GM18519 (cell line): Measurements from ENCODE around the gene ROCK2.
"Not testable (repeated sequence)": the region's sequence is repeated elsewhere in the genome, so short reads cannot be mapped to it uniquely, and the experiment has no call there.

Source experiments
- ATAC-seq: cut with Tn5 transposase; IDR thresholded peaks from one replicate; pipeline ENCODE4 v1.9.1; 2021; ENCODE audit warnings: mild to moderate bottlenecking, moderate library complexity; ENCODE audit not compliant: unreplicated experiment, low FRiP score

ROCK2 gene

DNA sequence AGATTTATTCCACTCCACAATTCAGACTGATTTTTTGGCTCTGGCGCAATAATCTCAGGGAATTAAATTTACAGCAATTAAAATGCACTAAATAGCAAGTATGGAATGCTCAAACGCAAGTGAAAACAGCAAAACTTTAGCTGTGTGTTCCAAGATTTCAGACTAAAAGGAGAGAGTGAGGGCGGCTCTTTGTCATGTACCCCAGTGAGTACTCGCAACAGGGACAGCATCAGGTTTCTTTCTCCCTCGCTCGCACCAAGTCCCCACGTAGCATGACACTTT, 1.1 kb downstream of the ROCK2 start:
- no peak for ATAC-seq

GRCh38 chr2:11342551-11343367, 1.7 kb downstream of the ROCK2 start:
- ATAC-seq = no peak

DNA sequence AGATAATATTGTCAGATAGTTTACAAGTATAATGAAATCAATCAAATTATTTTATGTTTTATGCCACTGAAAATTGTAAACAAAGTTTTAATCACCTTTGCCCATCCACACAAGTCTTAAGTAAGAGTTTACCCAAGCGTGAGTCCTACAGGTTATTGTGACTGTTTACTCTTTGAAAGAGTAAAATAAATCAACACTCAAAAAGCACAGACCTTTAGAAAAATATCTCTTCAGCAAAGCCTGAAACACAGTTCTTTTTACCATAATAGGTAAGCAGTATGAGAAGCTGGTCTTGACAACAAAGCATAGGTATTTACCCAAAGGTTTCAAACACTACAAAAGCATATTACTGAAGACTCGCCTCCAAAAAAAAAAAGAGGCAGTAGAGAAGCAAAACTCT, 3.7 kb downstream of the ROCK2 start:
- ATAC-seq = no peak

- ATAC-seq = no peak
These were observed 4.8 kb downstream of the ROCK2 start for GRCh38 chr2:11339508-11340083.

DNA sequence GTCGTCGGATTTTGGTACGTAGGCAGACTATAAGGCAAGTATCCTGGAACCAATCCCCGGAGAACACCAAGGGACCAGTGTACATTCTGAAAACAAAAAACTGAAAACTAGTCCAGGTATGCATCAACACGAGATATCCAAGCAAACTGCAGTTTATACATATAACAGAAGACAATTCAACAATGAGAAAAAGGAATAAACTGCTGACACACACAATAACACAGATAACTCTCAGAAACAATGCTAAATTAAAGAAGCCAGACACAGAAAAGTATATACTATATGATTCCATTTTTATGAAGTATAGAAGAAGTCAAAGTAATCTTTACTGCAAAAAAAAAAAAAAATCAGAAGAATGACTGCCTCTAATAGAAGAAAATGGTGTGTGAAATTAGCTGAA, 5.9 kb downstream of the ROCK2 start:
- no peak for ATAC-seq

DNA sequence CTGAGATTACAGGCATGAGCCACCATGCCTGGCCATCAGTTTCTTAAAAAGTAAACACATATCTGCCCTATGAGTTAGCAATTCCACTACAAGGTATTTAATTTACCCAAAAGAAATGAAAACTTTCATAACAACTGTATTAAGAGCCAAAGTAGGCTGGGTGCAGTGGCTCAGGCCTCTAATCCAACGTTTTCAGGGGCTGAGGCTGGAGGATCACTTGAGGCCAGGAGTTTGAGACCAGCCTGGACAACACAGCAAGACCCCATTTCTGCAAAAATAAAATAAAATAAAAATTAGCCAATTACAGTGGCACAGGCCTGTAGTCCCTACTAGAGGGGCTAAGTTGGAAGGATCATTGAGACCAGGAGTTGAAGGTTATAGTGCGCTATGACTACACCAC, 6.5 kb downstream of the ROCK2 start:
- ATAC-seq = no peak

GRCh38 chr2:11336189-11336588, 8.2 kb downstream of the ROCK2 start:
- ATAC-seq = no peak

DNA sequence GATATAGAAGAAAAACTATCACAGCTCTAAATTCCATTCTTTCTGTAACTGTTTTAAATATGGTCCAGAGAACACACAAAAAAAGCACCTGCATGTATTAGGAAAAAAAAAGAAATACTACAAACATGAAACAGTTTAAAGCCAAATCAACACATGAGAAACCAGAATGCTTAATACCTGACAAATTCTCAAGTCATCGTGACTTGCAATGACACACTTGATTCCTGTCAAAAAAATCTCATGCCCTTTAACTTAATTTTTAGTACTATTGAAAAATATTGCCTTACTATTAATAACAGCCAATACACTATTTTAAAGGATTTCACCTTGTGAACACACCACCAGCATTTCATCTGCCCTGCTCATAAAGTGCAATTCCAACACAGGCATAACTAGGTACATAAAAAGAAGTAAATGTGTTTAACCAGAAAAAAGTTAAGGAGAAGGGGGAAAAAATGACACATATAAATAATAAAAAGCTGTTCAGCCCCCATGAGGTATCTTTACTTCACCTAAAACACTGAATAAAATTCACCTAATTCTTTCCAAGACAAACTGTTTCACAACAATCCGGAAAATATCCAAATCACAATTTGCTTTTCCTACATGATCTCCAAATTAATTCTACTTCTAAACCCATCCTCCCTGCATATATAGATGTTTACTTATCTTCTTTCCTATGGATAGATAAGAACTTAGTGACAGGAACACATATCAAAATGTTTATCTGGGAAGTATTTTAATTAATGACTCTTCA, 10.8 kb downstream of the ROCK2 start:
- ATAC-seq = no peak

DNA sequence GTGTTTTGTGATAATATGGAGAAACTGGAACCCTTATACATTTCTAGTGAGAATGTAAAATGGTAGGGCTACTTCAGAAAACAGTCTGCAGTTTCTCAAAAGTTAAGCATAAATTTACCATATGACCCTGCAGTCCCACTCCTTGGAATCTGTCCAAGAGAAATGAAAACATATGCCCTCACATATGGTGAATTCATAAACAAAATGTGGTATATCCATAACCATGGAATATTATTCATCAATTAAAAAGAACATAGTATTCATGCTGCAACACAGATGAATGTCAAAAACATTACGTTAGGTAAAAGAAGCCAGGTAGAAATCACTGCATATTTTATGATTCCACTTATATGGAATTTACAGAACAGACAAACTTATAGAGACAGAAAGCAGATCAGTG, 11.8 kb downstream of the ROCK2 start:
- ATAC-seq = no peak

GRCh38 chr2:11330457-11331142, 13.8 kb downstream of the ROCK2 start:
- no peak for ATAC-seq

- no peak for ATAC-seq
These were observed 14.7 kb downstream of the ROCK2 start for GRCh38 chr2:11329776-11330175.

DNA sequence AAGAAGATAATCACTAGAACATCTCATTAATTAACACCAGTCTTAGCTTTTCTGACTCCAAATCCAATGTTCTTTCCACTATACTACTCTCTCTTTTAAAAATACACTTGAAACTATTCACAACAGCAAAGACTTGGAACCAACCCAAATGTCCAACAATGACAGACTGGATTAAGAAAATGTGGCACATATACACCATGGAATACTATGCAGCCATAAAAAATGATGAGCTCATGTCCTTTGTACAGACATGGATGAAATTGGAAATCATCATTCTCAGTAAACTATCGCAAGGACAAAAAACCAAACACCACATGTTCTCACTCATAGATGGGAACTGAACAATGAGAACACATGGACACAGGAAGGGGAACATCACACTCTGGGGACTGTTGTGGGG, 15.9 kb downstream of the ROCK2 start:
- ATAC-seq = not testable (repeated sequence)

- no peak for ATAC-seq
These were observed 16.6 kb downstream of the ROCK2 start for GRCh38 chr2:11327871-11328270.

DNA sequence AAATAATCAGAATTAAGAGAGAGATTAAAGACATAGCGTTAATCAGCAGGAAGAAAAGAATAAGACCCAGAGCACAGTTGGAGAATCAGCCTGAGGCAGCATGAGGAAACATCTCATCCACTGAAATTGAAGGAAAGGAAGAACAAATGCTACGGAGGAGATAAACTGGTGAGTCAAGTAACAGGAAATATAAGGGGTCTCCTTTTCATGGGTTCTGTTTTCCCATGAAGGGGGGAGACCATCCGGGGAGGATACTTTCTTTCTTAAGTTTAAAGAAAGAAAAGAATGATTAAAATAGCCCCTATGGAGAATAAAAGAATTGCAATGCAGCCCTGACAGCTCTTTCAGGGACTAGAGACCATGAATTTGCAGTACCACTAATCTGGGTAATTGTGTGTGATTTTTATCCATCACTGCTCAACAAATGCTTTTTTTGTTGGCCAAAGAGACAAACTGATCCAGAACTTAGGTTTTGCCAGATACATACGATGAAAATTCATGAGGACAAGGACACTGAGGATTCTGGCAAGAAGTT, 17.7 kb downstream of the ROCK2 start:
- no peak for ATAC-seq

GRCh38 chr2:11325961-11326676, 18.3 kb downstream of the ROCK2 start:
- ATAC-seq = no peak

GRCh38 chr2:11321847-11322246, 22.6 kb downstream of the ROCK2 start:
- ATAC-seq = no peak

- no peak for ATAC-seq
These were observed 23.5 kb downstream of the ROCK2 start for GRCh38 chr2:11320698-11321492.

- ATAC-seq = no peak
These were observed 24.5 kb downstream of the ROCK2 start for GRCh38 chr2:11319939-11320338.

GRCh38 chr2:11315074-11315705, 29.2 kb downstream of the ROCK2 start:
- ATAC-seq = no peak
